C4-2B (cell line): ENCODE data around the gene SF3A1.

Source experiments
- CTCF ChIP-seq: fragments of 450-650 bp; conservative IDR thresholded peaks from 2 replicates; pipeline ENCODE4 v1.5.1; 2017; ENCODE audit warnings: mild to moderate bottlenecking
- ZFX ChIP-seq: fragments of 450-650 bp; IDR thresholded peaks from 2 replicates; pipeline ENCODE4 v1.6.1; 2017

GRCh38 chr22:30399718-30400117 lies 43.0 kb upstream of the SF3A1 start:
- TF ChIP-seq CTCF (no peak), ZFX (no peak)
